ENCODE measurements around the gene FAM234B.

GRCh38 chr12:13088496-13088895, 44.3 kb downstream of the FAM234B start:
- no peak for TF ChIP-seq CTCF (conservative IDR thresholded peaks at IDR 0.05; ENCODE audit: low read depth in 2 of 2)
- TF ChIP-seq CREB1 (CRISPR knock-in tag; IDR thresholded peaks at IDR 0.05; ENCODE audit: low read depth), result no peak
- no peak for TF ChIP-seq JUNB (IDR thresholded peaks at IDR 0.05; ENCODE audit: unreplicated experiment)
- TF ChIP-seq EZH2phosphoT487 (IDR thresholded peaks at IDR 0.05; ENCODE audit: unreplicated experiment), result no peak
- no peak for TF ChIP-seq REST (IDR thresholded peaks at IDR 0.05; ENCODE audit: unreplicated experiment)
- no peak for TF ChIP-seq POLR2AphosphoS5 (IDR thresholded peaks at IDR 0.05; ENCODE audit: low read depth)
- TF ChIP-seq EZH2 (IDR thresholded peaks at IDR 0.05; ENCODE audit: low read depth, unreplicated experiment), result no peak
- no peak for TF ChIP-seq STAT1 (IDR thresholded peaks at IDR 0.05; ENCODE audit: unreplicated experiment)

All from GM23338 (cell line).